HG03442 (cell line): Measurements from ENCODE around the gene IDNK.
A peak's percentile ranks its signal among the peaks of the same experiment; 100 is the strongest.
"Not testable (repeated sequence)": the region's sequence is repeated elsewhere in the genome, so short reads cannot be mapped to it uniquely, and the experiment has no call there.

ENCODE experiments used
- ATAC-seq: cut with Tn5 transposase; IDR thresholded peaks from one replicate; pipeline ENCODE4 v1.9.1; 2021; ENCODE audit warnings: mild to moderate bottlenecking, moderate library complexity; ENCODE audit not compliant: unreplicated experiment

Gene IDNK

DNA sequence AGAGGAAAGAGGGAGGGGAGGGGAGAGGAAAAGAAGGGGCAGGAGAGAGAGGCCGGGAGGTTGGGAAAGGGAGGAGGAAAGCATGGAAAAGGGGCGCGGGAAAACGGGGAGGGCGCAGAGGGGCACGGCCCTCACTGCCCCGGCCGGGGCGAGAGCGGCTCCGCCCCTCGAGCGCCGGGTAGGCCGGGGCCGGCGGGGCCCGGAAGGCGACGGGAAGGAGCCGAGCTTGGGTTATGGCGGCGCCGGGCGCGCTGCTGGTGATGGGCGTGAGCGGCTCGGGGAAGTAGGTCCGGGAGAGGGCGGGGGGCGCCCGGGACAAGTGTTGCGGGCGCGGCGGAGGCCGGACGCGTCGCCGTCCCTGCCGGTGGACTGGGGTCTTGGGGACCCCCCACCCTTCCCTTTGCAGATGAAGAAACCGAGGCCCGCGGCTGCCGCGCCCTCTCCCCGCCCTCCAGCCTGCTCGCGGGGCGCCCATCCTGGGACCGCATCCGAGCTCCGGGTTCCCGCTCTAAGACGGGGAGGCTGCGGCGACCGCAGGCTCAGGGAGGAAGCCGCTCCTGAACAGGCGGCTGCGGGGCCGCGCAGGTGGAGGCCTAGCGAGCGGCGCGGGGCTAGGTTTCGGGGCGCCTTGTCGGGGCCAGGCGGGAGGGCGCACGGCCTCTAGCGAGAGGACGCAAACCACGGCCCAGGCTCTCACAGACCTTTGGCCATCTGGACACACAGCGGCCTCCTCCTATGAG is at the start of gene IDNK:
Gene IDNK (plus strand): TSS at position 205 of the 740 bp plus-strand sequence. CDS start 29 bp downstream, at position 234.
- peak; percentile 80 for ATAC-seq

DNA sequence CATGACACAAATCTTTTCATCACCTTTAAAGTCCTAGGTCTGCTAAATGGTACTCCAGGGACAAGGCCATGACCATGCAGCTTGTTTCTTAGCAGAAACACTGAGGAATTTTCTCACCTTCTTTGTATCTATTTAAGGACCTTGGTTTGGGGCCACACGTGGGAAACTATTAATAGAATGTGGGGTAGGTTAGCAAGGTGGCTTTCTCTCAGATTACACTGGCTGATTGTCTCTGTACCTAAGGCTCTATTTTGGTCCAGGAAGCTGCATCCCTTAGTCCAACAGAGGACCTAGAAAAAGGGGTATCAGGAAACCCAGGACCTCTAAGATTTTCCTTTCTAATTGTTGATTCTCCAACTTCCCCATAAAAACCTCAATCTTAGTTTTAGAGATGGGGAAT is 48.5 kb upstream of the IDNK start:
- ATAC-seq = no peak

DNA sequence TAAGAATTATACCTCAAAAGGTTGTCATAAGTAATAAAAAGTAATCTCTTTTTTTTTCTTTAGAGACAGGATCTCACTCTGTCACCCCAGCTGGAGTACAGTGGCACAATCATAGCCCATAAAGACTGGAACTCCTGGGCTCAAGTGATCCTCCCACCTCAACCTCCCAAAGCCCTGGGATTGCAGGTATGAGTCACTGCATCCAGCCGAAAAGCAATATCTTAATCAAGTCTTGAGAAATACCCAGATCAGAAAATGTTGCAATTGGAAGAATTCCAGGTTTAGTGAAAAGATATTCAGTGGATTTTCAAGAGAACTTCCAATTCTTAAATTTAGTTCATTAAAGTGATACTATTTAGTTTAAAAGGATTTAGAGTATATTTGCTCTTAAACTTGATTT is 40.9 kb upstream of the IDNK start:
- no peak for ATAC-seq

DNA sequence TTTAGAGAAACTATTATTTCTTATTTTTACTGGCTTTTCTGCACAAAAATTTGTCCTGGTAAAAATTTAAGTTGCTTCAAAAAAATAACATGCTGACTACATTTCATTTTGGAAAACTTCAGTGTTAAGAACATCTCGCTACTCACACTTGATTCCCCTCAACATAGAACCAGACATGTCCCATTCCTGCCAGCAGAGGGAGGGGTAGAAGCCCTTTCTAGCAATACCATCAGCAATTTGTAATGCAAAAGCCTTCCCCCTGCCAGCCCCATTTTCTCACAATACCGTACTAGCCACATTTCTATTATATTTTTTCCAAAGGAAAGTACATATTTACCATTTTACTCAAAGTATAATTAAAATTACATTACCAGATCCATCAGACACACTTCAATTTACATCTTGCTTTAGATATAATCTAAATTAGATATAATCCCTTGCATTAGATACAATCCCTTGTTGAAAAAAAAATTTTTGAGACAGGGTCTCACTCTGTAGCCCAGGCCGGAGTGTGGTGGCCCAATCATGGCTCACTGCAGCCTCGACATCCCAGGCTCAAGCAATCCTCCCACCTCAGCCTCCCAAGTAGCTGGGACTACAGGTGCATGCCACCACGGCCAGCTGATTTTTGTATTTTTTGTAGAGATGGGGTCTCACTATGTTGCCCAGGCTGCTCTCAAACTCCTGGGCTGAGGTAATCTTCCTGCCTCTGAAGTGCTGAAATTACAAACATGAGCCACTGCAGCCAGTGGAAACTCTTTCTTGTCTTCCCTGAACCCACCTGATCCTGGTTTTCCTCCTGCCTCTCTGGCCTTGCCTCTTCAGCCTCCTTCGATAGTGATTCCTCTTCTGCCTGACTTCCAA is 39.6 kb upstream of the IDNK start:
- ATAC-seq = no peak

DNA sequence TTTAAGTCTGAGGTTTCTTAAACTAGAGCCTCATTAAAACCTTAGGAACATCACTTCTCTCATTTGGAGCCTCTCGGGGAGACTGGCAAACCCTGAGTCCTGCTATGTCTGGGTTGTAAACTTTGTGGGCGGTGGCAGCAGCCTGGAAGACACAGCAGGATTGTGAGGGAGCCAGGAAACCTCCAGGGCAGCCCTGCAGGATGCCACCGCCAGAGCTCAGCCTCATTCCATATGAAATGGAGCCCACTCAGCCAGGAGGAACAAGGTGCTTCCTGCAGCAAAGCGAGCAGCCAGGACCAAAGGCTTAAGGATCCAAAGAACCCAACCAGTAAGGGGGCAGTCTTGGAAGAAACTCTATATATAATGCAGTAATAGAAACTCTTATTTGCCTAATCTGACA is 37.9 kb upstream of the IDNK start:
- no peak for ATAC-seq

DNA sequence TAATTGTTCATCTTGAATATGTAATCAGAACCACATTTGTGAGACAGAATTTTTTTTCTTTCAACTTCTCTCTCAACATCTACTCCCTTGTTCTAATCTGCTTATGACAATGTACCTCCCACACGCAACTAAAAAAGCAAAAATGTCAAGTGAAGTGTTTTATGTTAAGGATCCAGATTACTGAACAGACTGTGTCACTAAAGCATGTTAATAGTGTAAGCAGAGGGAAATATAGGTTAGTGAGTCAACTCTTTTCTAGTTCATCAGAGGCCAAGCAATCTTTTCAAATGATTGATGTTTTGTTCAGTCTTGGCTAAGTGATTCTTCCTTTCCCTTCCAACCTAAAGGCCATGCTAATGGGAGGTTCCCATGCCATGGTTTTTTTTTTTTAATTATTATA is 34.7 kb upstream of the IDNK start:
- ATAC-seq = no peak

DNA sequence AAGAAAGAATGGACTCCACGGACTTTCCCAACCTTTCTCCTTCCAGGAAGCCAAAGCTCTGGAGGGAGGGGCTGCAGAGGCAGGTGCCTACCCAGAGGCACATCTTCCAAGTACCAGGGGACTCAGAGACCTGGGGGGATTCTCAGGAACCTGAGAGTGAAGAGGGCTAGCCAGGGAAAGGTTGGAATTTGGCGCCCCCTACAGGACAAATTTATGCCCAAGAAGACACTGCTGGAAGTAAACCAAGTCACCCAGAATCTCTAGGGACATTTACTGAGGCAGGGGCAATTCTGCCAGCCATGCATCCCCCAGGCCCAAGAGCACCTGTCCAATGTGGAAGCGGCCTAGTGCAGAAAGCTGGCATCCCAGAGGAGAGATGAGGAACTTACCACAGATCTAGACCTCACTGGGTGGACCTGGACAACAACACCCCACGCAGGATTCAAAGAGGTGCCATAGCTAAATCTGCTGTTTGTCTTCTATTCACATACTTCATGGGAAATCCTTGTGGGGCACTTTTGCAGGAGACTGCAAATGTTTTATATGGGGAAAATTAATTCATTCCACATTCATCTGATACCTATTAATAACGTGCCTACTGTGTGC is 25.9 kb upstream of the IDNK start:
- peak; percentile 71 for ATAC-seq

DNA sequence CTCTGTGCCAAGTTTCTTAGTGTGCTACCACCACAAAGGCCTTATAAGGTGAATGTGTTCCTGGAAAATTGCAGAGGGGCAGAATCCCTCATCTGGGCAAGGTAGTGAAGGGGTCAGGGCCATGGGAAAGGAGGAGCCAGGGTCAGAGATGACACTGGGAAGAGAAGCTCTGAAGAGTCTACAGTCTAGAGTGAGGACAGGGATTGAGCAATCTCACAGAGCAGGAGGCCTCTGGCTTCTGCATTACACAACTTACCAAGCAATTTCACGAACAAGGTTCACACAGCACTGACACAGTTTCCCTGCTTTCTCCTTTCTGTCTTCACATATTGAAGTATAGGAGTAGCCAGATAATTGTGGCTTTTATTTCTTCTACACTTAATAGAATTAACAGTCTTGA is 24.5 kb upstream of the IDNK start:
- ATAC-seq = no peak

DNA sequence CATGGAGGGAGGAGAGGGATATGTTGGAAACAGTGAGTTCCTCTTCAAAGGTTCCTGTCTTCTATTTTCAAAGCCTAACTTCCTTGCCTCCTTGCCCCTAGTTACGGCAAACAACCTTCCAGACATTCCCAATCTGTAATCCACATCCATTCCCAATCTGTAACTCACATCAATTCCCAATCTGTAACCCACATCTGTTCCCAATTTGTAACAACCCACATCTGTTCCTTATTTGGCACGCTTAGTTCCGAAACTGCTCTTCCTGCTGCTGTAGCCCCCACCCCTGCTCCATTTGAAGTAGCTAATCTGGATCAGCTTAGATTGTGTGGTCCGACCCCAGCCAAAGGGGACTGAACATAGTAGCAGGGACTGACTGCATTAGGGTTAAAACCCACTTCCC is 23.9 kb upstream of the IDNK start:
- ATAC-seq = no peak

DNA sequence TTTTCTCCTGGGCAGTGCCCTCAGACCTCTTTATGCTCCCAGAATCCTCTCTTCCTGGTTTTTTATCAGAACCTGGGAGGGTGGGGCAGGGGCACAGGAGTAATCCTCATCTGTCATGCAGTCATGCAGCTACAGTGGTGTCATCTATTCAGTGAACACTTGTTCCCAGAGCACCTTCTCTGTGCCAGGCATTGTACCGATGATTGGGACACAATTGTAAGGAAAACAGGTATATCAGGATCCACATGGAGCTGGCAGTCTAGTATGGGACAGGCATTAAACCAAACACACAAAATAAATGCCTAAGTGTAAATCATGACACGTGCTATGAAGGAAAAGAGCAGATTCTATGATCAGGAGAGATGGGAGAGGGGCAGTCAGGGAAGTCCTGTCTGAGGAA is 21.5 kb upstream of the IDNK start:
- no peak for ATAC-seq

DNA sequence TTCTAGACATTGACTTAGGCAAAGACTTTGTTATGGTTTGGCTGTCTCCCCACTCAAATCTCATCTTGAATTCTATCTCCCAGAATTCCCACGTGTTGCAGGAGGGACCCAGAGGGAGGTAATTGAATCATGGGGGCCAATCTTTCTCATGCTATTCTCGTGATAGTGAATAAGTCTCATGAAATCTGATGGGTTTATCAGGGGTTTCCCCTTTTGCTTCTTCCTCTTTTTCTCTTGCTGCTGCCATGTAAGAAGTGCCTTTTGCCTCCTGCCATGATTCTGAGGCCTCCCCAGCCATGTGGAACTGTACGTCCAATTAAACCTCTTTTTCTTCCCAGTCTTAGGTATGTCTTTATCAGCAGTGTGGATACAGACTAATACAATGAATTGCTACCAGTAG is 15.3 kb upstream of the IDNK start:
- not testable (repeated sequence) for ATAC-seq

DNA sequence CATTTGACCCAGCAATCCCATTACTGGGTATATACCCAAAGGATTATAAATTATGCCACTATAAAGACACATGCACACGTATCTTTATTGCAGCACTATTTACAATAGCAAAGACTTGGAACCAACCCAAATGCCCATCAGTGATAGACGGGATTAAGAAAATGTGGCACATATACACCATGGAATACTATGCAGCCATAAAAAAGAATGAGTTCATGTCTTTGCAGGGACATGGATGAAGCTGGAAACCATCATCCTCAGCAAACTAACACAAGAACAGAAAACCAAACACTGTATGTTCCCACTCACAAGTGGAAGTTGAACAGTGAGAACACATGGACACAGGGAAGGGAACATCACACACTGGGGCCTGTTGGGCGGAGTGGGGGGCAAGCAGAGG is 9.6 kb upstream of the IDNK start:
- ATAC-seq = not testable (repeated sequence)

DNA sequence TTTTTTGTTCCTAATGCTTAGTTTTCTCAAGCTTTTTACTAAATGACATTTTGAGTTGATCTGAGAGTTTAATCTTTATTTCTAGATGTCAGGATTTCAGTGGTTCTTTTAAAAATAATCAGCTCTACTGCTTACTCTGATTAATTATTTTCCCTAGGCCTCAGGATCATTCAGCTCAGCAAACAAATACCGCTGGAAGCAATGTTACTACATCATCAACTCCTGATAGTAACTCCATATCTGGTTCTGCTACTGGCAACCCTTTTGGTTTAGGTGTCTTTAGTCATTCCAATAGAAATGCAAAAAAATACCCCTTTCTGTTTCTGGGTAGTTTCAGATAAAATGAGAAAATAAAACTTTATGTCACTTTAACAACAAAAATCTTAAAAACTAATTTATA is 5.6 kb upstream of the IDNK start:
- no peak for ATAC-seq

DNA sequence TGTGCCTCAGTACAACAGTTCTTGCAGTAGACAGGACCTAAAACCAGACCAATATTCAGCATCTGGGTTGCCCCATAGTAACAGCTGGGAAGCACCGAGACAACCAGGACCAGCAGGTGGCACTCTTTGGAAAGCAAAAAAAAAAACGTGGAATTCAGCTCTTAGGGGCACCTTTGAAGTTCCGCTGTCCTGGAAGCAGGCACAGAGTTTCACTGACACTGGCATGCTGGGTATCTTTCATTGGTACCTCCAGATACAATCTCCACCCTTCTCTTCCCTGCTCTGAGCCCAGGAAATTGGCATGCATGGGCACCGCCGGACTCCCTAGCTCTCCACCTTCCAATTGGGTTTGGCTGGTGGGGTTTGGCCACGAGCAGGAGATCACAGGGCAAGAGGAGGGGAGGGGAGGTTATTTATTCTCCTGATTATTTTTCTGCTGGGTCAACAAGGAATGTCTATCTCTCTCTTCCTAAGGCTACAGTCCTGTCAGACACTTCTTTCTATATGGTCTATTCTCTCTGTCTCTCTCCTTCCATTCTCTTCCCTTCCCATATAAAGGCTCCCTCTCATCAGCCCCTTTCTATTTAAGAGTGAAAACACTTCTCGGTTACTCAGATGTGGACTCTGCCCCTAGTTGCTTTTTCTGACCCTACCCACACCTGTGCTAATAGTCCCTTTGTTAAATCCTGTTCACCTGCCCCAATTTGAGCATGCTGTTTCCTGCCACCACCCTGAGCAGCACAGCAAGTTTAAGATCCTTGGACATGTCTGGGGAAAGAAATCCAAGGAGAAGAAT is 1.9 kb upstream of the IDNK start:
- no peak for ATAC-seq

DNA sequence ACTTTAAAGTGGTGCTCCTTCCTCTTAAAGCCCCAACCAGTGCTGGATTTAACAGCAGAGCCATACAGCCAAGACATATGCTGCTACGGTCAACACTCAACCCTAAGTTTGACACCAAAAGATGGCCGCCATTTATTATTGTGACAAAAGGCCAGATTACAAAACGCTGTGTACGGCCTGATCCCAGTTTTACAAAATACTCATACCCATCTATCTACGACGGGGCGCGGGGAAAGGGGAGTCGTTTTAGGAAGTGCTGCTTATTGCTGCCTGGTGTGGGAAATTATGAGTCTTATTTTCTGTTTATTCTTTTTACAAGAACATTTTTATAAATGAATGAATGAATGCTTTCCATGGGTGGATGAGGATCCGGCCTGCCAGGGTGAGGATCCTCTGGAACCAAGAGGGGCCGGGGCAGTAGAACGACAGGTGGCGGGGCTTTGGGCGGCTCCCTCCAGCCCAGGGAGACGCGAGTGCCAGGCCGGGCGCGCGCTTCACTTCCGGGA is 457 bp upstream of the IDNK start:
- peak; percentile 36 for ATAC-seq

DNA sequence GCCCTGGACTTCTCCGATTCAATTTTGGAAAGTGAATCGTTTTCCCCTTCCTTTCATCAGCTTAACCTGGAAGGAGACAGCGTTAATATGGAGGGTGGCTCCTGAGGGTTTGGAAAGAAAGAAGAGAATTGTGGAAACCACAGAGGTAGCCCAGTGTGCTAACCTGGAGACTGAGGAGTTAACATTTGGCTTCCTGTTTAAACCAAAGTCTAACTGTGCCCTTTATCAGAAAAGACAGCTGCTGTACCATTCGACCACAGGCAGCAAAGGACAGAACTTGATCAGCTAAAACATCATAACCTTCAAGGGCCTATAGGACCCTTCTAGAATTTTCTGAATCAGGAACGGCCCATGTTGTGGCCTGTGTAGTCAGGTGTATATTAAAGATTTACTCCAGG is 735 bp downstream of the IDNK start:
- ATAC-seq = peak; percentile 12

DNA sequence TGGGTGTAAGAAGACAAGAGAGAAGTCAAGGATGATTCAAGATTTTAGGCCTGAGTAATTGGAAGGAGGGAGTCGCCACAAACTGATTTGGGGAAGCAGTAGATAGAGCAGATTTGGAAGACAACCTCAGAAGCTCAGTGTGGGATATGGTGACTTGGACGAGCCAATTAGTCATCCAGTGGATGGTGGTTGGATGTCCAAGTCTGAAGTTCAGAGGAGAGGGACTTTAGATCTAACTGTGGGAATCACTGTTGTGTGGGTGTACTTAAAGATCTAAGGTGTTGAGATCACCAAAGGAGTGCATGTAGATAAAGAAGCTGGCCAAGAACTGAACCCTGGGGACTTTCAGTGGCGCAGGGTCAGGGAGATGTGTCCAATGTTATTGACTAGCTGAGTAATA is 2.2 kb downstream of the IDNK start:
- no peak for ATAC-seq

DNA sequence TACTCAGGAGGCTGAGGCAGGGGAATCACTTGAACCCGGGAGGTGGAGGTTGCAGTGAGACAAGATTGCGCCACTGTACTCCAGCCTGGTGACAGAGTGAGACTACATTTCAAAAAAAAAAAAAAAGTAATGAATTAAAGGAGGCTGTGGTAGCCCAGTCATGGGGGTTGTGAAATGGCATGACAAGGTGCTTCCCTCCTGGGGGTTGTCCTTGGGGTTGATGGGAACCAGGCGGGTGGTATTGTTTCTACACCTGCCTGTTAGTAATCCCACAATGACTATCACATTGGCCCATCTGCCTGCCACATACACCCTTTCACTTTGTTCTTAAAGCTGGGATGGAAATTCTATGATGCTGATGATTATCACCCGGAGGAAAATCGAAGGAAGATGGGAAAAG is 5.6 kb downstream of the IDNK start:
- no peak for ATAC-seq

DNA sequence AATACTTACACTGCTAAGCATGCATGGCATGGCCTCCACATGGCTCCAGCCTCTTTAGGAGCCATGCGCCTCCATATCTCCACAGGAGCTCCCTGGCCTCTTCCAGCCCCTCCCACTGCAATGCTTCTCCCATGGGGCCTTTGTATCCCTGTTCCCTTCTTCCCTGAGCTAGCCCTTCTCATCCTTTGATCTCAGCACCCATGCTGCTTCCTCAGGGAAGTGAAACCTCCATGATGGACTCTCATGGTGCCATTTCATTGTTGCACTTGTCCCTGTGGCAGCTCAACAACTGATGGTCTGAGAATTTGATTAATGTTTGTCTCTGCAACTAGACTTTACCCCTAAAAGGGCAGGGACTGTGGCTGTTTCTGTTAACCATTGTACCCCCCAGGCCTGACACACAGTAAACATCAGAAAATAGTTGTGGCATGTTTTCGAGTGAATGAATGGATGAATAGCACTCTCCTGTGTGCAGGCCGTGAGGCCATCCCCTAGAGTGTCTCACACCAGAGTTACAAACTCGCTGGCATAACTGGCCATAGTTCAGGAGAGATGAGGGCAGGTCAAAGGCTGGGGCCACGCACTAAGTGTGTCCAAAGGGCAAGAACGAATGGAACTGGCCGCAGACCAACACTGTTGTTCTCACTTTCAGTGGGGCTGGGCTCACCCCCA is 6.6 kb downstream of the IDNK start:
- ATAC-seq = no peak

DNA sequence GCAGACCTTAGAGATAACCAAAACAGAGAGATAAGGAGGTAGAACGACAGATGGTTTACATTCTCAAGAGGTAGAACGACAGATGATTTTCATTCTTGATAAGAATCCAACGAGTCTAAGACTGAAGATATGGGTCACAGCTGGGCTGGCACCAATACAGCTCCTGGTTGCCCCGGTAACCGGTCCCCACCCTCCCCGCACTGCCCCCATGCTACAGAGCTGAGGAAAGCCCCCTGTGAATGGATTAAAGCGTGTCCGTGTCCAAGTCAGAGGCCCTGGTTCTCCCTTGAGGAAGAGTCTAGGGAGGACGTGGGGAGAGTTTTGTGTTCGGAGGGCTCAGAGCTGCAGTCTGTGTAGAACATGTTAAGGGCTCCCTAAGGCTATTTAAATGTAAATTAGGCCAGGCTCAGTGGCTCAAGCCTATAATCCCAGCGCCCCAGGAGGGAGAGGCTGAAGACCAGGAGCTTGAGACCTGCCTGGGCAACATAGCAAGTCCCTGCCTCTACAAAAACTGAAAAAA is 8.1 kb downstream of the IDNK start:
- ATAC-seq = no peak
